ENCODE results near the gene RABGAP1L. TPM values are rescaled to one million over a fixed set of nuclear protein-coding genes. Genes with fewer than 3 reads are reported as not detected.

Gene RABGAP1L
- total and polyA plus RNA-seq, 10 of the 15 experiments (the other 5 are each of a cell fraction or from before 2014, with no cell fraction given), result 5.8 to 194 (median 113) TPM

DNA sequence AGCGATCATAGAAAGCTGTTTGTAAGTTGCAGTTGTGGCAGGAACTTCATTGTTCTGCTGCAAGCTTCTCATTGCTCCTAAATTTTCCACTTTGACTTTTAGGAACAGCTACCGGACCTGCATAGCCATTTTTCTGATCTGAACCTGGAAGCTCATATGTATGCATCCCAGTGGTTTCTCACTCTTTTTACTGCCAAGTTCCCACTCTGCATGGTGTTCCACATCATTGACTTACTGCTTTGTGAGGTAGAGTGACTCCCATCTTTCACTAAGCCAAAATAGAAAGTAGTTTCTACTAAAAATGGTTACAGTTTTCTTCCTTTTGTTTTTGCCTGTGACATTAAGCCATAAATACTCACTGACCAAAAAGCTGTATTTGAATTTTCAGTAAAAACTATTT lies 542.7 kb downstream of the RABGAP1L start (continued):
- no peak for TF ChIP-seq MEF2A (IDR thresholded peaks at IDR 0.05; ENCODE audit: insufficient read depth, low read depth, low read length)
- TF ChIP-seq, protein P1, sequence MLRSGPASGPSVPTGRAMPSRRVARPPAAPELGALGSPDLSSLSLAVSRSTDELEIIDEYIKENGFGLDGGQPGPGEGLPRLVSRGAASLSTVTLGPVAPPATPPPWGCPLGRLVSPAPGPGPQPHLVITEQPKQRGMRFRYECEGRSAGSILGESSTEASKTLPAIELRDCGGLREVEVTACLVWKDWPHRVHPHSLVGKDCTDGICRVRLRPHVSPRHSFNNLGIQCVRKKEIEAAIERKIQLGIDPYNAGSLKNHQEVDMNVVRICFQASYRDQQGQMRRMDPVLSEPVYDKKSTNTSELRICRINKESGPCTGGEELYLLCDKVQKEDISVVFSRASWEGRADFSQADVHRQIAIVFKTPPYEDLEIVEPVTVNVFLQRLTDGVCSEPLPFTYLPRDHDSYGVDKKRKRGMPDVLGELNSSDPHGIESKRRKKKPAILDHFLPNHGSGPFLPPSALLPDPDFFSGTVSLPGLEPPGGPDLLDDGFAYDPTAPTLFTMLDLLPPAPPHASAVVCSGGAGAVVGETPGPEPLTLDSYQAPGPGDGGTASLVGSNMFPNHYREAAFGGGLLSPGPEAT (IDR thresholded peaks at IDR 0.05; ENCODE audit: low read depth), result no peak
- TF ChIP-seq, protein P2, sequence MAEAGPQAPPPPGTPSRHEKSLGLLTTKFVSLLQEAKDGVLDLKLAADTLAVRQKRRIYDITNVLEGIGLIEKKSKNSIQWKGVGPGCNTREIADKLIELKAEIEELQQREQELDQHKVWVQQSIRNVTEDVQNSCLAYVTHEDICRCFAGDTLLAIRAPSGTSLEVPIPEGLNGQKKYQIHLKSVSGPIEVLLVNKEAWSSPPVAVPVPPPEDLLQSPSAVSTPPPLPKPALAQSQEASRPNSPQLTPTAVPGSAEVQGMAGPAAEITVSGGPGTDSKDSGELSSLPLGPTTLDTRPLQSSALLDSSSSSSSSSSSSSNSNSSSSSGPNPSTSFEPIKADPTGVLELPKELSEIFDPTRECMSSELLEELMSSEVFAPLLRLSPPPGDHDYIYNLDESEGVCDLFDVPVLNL (IDR thresholded peaks at IDR 0.05; ENCODE audit: low read depth, low read length), result no peak

DNA sequence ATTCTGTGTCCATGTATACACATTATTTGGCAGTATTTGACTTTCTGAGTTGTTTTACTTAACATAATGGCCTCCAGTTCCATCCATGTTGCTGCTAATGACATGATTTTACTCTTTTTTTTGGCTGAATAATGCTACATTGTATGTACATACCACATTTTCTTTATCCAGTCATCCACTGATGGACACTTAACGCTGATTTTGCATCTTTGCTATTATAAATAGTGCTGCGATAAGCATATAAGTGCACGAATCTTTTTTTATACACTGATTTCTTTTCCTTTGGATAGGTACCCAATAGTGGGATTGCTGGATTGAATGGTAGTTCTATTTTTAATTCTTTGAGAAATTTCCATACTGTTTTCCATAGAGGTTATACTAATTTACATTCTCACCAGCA lies 544.0 kb downstream of the RABGAP1L start:
- ChIA-PET POLR2A (no interaction called here), RAD21 (ENCODE audit: unreplicated experiment) (no interaction called here), CTCF (interaction anchor here (0.8 kb wide), 1 partner anchor 441 kb away, joined by 3 read pairs; no protein-coding TSS in a partner anchor), SMC1A (ENCODE audit: uncharacterized antibody, unreplicated experiment) (interaction anchor here (0.6 kb wide), 1 partner anchor 19 kb away, joined by 3 read pairs; no protein-coding TSS in a partner anchor)
- DNase-seq (ENCODE audit: low read depth, low spot score), result no peak
- in situ Hi-C loops (cut with MboI) (no loop called here), intact Hi-C loops (cut with micrococcal nuclease; ENCODE audit: unreplicated experiment) (no loop called here)
- Histone ChIP-seq H3K9ac (ENCODE audit: control insufficient read depth, insufficient read depth, low read length) (no peak overlapping the region), H2AFZ (ENCODE audit: control insufficient read depth, low read depth, low read length) (no peak overlapping the region), H3K36me3 (ENCODE audit: control insufficient read depth in 2 of 2, insufficient read depth in 2 of 2, low read length in 1 of 2) (peaks cover 0 to 11% of the 10 kb centered on the region in 2 experiments; a peak in 2 of 4 replicates), H3K4me3 (no peak overlapping the region), H3K79me2 (ENCODE audit: control insufficient read depth, insufficient read depth, low read length) (no peaks in the 10 kb centered on the region), H3K4me1 (ENCODE audit: control insufficient read depth, insufficient read depth, low read length) (no peaks in the 10 kb centered on the region), H3K4me2 (ENCODE audit: control insufficient read depth, insufficient read depth) (no peak overlapping the region), H4K20me1 (ENCODE audit: control insufficient read depth, insufficient read depth) (no peaks in the 10 kb centered on the region), H3K27ac (ENCODE audit: control insufficient read depth, insufficient read depth) (no peak overlapping the region), H3K27me3 (replicated peaks in 1 of 2; ENCODE audit: control insufficient read depth in 2 of 2, insufficient read depth in 2 of 2, low read length in 1 of 2) (no peaks in the 10 kb centered on the region), H3K9me3 (replicated peaks; ENCODE audit: control insufficient read depth, insufficient read depth, low read length) (no peaks in the 10 kb centered on the region)
- TF ChIP-seq STAT3 (IDR thresholded peaks at IDR 0.05; ENCODE audit: low read depth, low read length), result no peak
- TF ChIP-seq, protein P3, sequence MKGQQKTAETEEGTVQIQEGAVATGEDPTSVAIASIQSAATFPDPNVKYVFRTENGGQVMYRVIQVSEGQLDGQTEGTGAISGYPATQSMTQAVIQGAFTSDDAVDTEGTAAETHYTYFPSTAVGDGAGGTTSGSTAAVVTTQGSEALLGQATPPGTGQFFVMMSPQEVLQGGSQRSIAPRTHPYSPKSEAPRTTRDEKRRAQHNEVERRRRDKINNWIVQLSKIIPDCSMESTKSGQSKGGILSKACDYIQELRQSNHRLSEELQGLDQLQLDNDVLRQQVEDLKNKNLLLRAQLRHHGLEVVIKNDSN (IDR thresholded peaks at IDR 0.05; ENCODE audit: borderline replicate concordance, extremely low read length, insufficient read depth, low read depth, low read length), result no peak
- no peak for TF ChIP-seq CEBPB (IDR thresholded peaks at IDR 0.05; ENCODE audit: borderline replicate concordance in 1 of 2, low read depth in 2 of 2, low read length in 2 of 2)
- TF ChIP-seq ZZZ3 (IDR thresholded peaks at IDR 0.05; ENCODE audit: control insufficient read depth, insufficient read length, low read depth), result no peak
- no peak for TF ChIP-seq BMI1 (IDR thresholded peaks at IDR 0.05; ENCODE audit: borderline replicate concordance)
- TF ChIP-seq HDAC2 (IDR thresholded peaks at IDR 0.05), result no peak
- TF ChIP-seq POLR2A (IDR thresholded peaks at IDR 0.05; ENCODE audit: low read depth, low read length), result no peak
- TF ChIP-seq JUNB (IDR thresholded peaks at IDR 0.05), result no peak
- no peak for TF ChIP-seq EED (IDR thresholded peaks at IDR 0.05; ENCODE audit: low read depth)
- no peak for TF ChIP-seq BCL11A (IDR thresholded peaks at IDR 0.05; ENCODE audit: low read depth, low read length)
- TF ChIP-seq, protein P4, sequence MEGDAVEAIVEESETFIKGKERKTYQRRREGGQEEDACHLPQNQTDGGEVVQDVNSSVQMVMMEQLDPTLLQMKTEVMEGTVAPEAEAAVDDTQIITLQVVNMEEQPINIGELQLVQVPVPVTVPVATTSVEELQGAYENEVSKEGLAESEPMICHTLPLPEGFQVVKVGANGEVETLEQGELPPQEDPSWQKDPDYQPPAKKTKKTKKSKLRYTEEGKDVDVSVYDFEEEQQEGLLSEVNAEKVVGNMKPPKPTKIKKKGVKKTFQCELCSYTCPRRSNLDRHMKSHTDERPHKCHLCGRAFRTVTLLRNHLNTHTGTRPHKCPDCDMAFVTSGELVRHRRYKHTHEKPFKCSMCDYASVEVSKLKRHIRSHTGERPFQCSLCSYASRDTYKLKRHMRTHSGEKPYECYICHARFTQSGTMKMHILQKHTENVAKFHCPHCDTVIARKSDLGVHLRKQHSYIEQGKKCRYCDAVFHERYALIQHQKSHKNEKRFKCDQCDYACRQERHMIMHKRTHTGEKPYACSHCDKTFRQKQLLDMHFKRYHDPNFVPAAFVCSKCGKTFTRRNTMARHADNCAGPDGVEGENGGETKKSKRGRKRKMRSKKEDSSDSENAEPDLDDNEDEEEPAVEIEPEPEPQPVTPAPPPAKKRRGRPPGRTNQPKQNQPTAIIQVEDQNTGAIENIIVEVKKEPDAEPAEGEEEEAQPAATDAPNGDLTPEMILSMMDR (IDR thresholded peaks at IDR 0.05 in 2 of 3, conservative IDR thresholded peaks at IDR 0.05 in 1 of 3; ENCODE audit: control insufficient read depth in 2 of 3, extremely low read depth in 1 of 3, insufficient read depth in 1 of 3, low read depth in 3 of 3, low read length in 3 of 3), result no peak
- no peak for TF ChIP-seq PML (IDR thresholded peaks at IDR 0.05; ENCODE audit: low read length)
- TF ChIP-seq, protein P5, sequence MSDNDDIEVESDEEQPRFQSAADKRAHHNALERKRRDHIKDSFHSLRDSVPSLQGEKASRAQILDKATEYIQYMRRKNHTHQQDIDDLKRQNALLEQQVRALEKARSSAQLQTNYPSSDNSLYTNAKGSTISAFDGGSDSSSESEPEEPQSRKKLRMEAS (IDR thresholded peaks at IDR 0.05; ENCODE audit: low read depth, low read length), result no peak
- WGBS (ENCODE audit: insufficient coverage, insufficient replicate concordance, low lambda C conversion rate, missing lambda C conversion rate), result 97% methylated on average over 3 of the region's 3 CpGs
- no TSS peak for BruUV-seq (replicated peaks)
- FAIRE-seq, result no peak
- no peak for ATAC-seq

Measured in GM12878 (cell line).